ENCODE data around the gene PLCXD3.

PLCXD3 gene

DNA sequence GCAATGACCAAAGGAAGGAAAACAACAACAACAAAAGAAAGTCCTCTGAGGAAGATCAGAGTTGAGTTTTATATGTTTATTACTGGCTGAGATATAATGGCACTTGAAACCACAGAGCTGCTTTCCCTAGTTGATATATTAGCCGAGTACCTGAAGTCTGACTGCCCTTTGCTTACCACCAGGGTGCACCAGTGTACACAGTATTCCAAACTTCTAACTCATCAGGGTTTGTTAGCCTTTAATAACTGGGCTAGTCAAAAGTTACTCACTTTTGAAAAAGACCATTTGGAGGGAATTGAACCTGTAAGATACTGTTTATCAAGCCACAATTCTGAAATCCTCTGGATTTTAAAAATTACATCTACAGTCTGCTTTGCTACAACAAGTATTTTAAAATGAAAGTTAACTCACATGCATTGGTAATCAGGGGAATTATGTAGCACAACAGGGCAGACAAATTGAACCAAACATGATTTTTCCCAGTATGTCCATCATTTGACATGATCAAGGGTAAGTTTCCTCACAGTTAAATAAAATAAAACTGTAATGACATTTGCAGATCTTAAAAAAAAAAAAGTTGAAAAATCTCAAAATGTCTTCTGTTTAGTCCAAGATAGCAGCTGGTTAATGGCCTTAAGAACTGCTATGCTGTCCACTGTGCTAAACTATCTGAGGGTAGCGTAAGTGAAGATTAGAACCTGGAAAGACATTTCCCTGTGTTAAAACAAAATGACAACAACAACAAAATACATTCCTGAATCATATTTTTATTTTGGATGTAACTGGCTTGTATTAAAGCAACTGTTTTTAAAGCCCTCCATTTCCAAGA is 239.8 kb downstream of the PLCXD3 start:
- ChIA-PET CTCF (interaction anchor here (0.6 to 1.7 kb wide), 19 partner anchors 9 to 1541 kb away, joined by 3 to 11 read pairs (median 4); partner anchors contain the start of gene SELENOP), POLR2A (no interaction called here)
- H3K4me3 ChIP-seq (ENCODE audit: low read depth, low read length), result no peak overlapping the region
- H3K9me3 ChIP-seq (ENCODE audit: control insufficient read depth, insufficient read depth, low read depth, low read length), result no peaks in the 10 kb centered on the region
- H3K27ac ChIP-seq (ENCODE audit: extremely low read depth, low read depth, low read length), result no peak overlapping the region
- H3K4me1 ChIP-seq (ENCODE audit: control insufficient read depth, insufficient read depth, low read length), result no peaks in the 10 kb centered on the region
- no peaks in the 10 kb centered on the region for H3K36me3 ChIP-seq (ENCODE audit: control insufficient read depth in 2 of 2, insufficient read depth in 1 of 2, low read length in 2 of 2)
- TF ChIP-seq ZNF654 (tag by site-specific recombination; IDR thresholded peaks at IDR 0.05; ENCODE audit: low read depth) (peak; percentile 46), GFI1B (tag by site-specific recombination; IDR thresholded peaks at IDR 0.05) (no peak)
- TF ChIP-seq, protein P1, sequence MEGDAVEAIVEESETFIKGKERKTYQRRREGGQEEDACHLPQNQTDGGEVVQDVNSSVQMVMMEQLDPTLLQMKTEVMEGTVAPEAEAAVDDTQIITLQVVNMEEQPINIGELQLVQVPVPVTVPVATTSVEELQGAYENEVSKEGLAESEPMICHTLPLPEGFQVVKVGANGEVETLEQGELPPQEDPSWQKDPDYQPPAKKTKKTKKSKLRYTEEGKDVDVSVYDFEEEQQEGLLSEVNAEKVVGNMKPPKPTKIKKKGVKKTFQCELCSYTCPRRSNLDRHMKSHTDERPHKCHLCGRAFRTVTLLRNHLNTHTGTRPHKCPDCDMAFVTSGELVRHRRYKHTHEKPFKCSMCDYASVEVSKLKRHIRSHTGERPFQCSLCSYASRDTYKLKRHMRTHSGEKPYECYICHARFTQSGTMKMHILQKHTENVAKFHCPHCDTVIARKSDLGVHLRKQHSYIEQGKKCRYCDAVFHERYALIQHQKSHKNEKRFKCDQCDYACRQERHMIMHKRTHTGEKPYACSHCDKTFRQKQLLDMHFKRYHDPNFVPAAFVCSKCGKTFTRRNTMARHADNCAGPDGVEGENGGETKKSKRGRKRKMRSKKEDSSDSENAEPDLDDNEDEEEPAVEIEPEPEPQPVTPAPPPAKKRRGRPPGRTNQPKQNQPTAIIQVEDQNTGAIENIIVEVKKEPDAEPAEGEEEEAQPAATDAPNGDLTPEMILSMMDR (tag by site-specific recombination; IDR thresholded peaks at IDR 0.05), result peak; percentile 33; the same call in 1 of the 2 replicates

DNA sequence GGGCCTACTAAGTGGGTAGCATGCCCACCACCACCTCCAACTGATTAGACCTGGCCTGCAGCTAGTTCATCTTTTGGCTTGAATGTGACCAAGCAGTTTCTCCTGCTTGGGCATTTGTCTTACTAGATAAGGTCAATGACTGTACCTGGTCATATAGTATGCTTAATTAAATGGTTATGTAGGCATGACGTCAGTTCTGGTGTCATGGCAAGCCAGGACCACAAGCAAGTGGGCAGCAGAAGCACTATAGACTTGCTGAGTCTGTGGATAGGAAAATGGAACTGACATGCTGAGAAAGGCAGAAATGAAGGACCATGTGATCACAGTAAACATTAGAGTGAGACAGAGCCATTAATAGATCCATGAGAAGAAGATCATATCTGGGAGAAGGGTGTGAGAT is 241.5 kb downstream of the PLCXD3 start:
- no peak overlapping the region for H3K4me3 ChIP-seq (ENCODE audit: low read depth, low read length)
- POLR2A ChIA-PET, result no interaction called here

DNA sequence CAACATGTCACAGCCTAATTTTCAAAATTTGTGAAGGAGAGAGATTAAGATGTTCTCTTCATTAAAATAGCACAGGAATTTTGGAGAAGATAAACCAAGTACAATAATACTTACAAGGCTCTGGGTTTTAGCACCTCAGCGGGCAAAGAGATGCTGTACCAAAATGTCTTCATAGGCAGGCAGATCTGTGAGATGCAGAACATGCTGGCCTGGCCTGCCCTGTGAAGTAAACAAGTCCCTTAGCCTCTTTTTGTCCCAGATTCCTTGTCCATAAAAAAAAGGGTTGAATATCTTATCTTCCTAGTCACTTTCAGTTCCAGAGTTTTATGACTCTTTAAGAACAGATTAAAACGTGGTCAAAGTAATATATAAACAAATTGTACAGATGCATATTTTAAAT is 244.0 kb downstream of the PLCXD3 start:
- no peaks in the 10 kb centered on the region for H3K9me3 ChIP-seq (ENCODE audit: control insufficient read depth, insufficient read depth, low read depth, low read length)
- no peaks in the 10 kb centered on the region for H3K36me3 ChIP-seq (ENCODE audit: control insufficient read depth in 2 of 2, insufficient read depth in 1 of 2, low read length in 2 of 2)
- no peak for TF ChIP-seq ZNF433 (tag by site-specific recombination; IDR thresholded peaks at IDR 0.05; ENCODE audit: low read depth)
- no peak for TF ChIP-seq TRIM28 (IDR thresholded peaks at IDR 0.05; ENCODE audit: borderline replicate concordance, low read length)
- TF ChIP-seq ZNF558 (tag by site-specific recombination; IDR thresholded peaks at IDR 0.05), result no peak
- no peak for TF ChIP-seq ZNF555 (tag by site-specific recombination; conservative IDR thresholded peaks at IDR 0.05)
- TF ChIP-seq, protein P2, sequence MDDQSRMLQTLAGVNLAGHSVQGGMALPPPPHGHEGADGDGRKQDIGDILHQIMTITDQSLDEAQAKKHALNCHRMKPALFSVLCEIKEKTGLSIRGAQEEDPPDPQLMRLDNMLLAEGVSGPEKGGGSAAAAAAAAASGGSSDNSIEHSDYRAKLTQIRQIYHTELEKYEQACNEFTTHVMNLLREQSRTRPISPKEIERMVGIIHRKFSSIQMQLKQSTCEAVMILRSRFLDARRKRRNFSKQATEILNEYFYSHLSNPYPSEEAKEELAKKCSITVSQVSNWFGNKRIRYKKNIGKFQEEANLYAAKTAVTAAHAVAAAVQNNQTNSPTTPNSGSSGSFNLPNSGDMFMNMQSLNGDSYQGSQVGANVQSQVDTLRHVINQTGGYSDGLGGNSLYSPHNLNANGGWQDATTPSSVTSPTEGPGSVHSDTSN (CRISPR knock-in tag; IDR thresholded peaks at IDR 0.05), result no peak
- TF ChIP-seq ZNF350 (tag by site-specific recombination; IDR thresholded peaks at IDR 0.05), result no peak
- no peak for TF ChIP-seq KLF9 (tag by site-specific recombination; IDR thresholded peaks at IDR 0.05; ENCODE audit: low read depth)
- TF ChIP-seq, protein P3, sequence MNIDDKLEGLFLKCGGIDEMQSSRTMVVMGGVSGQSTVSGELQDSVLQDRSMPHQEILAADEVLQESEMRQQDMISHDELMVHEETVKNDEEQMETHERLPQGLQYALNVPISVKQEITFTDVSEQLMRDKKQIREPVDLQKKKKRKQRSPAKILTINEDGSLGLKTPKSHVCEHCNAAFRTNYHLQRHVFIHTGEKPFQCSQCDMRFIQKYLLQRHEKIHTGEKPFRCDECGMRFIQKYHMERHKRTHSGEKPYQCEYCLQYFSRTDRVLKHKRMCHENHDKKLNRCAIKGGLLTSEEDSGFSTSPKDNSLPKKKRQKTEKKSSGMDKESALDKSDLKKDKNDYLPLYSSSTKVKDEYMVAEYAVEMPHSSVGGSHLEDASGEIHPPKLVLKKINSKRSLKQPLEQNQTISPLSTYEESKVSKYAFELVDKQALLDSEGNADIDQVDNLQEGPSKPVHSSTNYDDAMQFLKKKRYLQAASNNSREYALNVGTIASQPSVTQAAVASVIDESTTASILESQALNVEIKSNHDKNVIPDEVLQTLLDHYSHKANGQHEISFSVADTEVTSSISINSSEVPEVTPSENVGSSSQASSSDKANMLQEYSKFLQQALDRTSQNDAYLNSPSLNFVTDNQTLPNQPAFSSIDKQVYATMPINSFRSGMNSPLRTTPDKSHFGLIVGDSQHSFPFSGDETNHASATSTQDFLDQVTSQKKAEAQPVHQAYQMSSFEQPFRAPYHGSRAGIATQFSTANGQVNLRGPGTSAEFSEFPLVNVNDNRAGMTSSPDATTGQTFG (tag by site-specific recombination; IDR thresholded peaks at IDR 0.05; ENCODE audit: borderline replicate concordance), result no peak
- no peak for TF ChIP-seq ZNF248 (tag by site-specific recombination; IDR thresholded peaks at IDR 0.05)
- no peak for TF ChIP-seq ZNF585B (tag by site-specific recombination; IDR thresholded peaks at IDR 0.05)
- no peak for TF ChIP-seq ZNF549 (tag by site-specific recombination; IDR thresholded peaks at IDR 0.05)
- CTCF ChIA-PET, result interaction anchor here (0.6 to 1.3 kb wide), 2 partner anchors 315 to 577 kb away, joined by 3 to 4 read pairs; no protein-coding TSS in a partner anchor
- POLR2A ChIA-PET, result no interaction called here
- H3K27ac ChIP-seq (ENCODE audit: extremely low read depth, low read depth, low read length), result no peak overlapping the region
- no peak overlapping the region for H3K4me3 ChIP-seq (ENCODE audit: low read depth, low read length)
- H3K4me1 ChIP-seq (ENCODE audit: control insufficient read depth, insufficient read depth, low read length), result no peaks in the 10 kb centered on the region

More for the DNA sequence above, 241.5 kb downstream of the PLCXD3 start:
- H3K36me3 ChIP-seq (ENCODE audit: control insufficient read depth in 2 of 2, insufficient read depth in 1 of 2, low read length in 2 of 2), result no peaks in the 10 kb centered on the region
- no peaks in the 10 kb centered on the region for H3K4me1 ChIP-seq (ENCODE audit: control insufficient read depth, insufficient read depth, low read length)
- no peak overlapping the region for H3K27ac ChIP-seq (ENCODE audit: extremely low read depth, low read depth, low read length)
- CTCF ChIA-PET, result interaction anchor here (1.4 to 1.7 kb wide), 2 partner anchors 11 to 575 kb away, joined by 7 to 11 read pairs; no protein-coding TSS in a partner anchor
- no peaks in the 10 kb centered on the region for H3K9me3 ChIP-seq (ENCODE audit: control insufficient read depth, insufficient read depth, low read depth, low read length)
- TF ChIP-seq, protein P4, sequence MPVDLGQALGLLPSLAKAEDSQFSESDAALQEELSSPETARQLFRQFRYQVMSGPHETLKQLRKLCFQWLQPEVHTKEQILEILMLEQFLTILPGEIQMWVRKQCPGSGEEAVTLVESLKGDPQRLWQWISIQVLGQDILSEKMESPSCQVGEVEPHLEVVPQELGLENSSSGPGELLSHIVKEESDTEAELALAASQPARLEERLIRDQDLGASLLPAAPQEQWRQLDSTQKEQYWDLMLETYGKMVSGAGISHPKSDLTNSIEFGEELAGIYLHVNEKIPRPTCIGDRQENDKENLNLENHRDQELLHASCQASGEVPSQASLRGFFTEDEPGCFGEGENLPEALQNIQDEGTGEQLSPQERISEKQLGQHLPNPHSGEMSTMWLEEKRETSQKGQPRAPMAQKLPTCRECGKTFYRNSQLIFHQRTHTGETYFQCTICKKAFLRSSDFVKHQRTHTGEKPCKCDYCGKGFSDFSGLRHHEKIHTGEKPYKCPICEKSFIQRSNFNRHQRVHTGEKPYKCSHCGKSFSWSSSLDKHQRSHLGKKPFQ (tag by site-specific recombination; IDR thresholded peaks at IDR 0.05), result no peak
- TF ChIP-seq, protein P5, sequence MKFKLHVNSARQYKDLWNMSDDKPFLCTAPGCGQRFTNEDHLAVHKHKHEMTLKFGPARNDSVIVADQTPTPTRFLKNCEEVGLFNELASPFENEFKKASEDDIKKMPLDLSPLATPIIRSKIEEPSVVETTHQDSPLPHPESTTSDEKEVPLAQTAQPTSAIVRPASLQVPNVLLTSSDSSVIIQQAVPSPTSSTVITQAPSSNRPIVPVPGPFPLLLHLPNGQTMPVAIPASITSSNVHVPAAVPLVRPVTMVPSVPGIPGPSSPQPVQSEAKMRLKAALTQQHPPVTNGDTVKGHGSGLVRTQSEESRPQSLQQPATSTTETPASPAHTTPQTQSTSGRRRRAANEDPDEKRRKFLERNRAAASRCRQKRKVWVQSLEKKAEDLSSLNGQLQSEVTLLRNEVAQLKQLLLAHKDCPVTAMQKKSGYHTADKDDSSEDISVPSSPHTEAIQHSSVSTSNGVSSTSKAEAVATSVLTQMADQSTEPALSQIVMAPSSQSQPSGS (tag by site-specific recombination; IDR thresholded peaks at IDR 0.05; ENCODE audit: low read depth), result 0 out of 2 replicates have a peak, but pooled peaks have one; percentile 7

All from HEK293 (cell line).